Activated T-cell treated with anti-CD3 and anti-CD28 coated beads for 24 hours (primary cell): Measurements from ENCODE around the gene ZFYVE28.

Experiments used
- DNase-seq: peaks from one replicate; pipeline ENCODE4 v3.0.0-alpha.2; 2020; ENCODE audit warnings: low read depth

The ZFYVE28 gene

DNA sequence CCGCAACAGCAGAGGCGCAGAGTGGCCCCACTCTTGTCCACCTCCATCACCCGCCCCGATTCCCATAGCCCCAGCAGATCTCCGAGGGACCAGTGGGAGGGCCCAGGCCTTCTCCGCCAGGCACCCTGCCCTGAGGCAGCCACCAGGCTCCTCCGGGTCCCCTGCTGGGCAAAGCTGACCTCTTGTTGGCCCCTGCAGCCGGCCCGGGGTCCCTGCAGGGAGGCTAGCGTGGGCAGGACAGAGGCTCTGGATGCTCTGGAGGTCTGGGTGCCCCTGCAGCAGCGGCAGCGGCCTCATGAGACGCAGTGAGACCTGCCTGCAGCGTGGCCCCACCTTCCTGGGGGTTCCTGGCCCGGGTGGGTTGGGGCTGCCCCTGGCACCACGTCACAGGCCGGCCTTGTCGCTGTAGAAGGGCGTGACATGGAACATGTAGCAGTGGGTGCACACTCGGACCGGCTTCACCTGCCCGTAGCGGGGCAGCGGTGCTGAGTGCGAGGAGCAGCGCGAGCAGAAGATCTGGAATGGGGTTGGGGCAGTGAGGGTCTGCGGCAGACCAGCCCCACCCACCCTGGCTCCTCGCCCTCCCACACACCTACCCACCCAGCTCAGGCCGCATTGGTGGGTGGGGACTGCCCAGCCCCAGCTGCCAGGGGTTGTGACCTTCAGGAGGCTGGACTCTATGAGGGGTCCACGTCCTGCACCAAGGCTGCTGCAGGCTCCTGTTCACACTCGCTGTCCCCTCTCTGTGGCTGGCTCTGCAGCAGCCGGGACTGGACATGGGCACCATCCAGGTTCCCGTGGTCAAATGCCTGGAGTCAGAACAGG, 147.9 kb downstream of the ZFYVE28 start:
- no peak for DNase-seq

- no peak for DNase-seq
Observed at GRCh38 chr4:2269618-2270163, 148.8 kb downstream of the ZFYVE28 start.

DNA sequence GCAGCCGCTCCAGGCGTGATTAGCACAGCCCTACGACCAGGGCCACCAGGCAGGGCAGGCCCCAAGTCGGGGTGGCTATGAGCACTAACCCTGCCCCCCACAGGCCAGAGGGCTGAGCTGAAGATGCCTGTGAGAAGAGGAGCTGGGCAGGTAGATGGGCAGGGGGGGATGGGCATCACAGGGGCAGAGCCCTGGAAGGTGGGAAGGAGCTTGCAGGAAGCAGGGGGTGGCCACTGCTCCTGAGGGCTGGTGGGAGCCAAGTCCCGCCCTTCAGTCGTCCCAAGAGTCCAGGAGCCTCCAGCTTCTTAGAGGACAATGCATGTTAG, 149.3 kb downstream of the ZFYVE28 start:
- no peak for DNase-seq

GRCh38 chr4:2268357-2269205, 149.9 kb downstream of the ZFYVE28 start:
- no peak for DNase-seq

DNA sequence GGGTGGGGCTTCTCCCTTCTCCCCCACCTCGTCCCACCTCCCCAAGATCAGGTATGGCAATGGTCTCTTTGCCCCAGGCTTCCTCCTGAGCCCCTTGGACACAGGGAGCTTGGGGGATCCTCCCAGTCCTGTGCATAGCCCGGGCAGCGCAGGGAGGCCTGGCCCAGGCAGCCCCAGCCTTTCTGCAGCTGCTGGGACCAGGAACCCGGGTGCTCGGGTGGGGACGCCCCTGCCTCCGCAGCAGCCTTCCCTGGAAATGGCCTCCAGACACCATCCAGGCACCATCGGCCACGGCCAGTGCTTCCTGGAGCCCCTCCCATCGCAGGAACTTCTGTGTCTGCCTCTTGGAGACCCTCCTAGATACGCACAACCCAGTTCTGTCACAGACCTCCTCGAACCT, 150.6 kb downstream of the ZFYVE28 start:
- DNase-seq = no peak

- no peak for DNase-seq
Observed at GRCh38 chr4:2267320-2267811, 151.1 kb downstream of the ZFYVE28 start.

- no peak for DNase-seq
Observed at GRCh38 chr4:2266821-2267220, 151.6 kb downstream of the ZFYVE28 start.

DNA sequence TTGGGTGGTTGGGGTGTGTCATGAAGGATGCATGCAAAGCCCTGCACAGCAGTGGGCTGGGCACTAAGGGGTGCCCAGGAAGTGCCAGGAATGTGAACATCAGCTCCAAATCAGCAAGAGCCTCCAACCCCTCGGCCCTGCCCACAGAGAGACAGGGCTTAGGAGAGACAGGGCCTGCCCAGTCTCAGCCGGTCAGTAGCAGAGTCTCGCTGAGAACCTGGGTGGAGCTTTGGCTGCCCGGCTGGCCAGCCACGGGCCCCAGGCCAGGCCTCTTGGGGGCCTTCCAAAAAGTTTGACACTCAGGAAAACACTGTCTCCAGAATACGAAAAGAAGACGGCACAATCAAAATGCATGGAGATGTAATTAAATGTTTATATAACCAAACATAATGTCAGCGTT, 152.3 kb downstream of the ZFYVE28 start:
- no peak for DNase-seq

GRCh38 chr4:2265113-2266110, 153.0 kb downstream of the ZFYVE28 start:
- no peak for DNase-seq

DNA sequence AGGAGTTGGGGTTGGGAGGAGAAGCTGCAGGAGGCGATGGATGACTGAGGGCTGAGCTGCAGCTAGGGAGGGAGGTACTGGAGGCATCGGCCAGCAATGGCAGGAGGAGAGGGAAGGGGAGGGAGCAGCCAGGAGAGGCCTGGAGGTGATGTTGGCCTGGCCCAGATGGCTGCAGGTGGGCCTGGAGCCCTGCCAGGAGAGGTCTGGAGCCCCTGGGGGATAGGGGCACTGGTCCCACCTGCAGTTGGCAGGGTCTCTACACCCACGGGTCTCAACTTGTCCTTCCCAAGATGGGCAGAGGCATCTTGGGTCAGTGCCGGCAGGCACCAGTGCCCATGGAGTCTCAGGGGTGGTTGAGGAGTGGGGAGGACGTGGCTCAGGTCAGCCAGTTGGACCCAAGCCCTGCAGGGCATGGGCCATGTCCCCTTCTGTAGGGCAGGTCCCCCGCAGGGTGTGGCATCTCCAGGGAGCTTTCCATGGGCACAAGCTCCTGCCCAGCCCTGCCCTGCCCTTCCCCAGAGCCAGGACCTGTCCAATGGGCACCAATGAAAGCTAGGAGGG, 153.9 kb downstream of the ZFYVE28 start:
- DNase-seq = no peak

DNA sequence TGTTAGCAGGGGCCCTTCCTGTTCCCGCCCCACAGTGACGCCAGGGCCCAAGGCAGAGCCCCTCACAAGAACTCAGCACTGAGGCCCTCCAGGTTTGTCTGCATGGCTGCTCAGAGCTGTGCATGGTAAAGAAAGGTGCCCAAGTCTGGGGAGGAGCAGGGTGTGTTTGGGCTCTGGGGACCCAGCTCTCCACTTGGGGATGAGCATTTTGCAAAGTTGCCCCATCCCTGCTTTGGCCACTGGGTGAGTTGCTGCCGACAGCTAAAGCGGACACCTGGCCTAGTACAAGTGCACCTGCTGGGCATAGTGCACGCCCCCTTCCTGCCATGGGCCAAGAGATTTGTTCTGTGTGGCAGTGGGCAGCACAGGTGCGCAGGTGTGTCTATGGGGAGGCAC, 154.5 kb downstream of the ZFYVE28 start:
- no peak for DNase-seq

- no peak for DNase-seq
Observed at GRCh38 chr4:2262944-2263250, 155.5 kb downstream of the ZFYVE28 start.

- DNase-seq = peak; percentile 97
Observed at GRCh38 chr4:2262145-2262943, 156.1 kb downstream of the ZFYVE28 start.

- DNase-seq = no peak
Observed at GRCh38 chr4:2261853-2262144, 156.6 kb downstream of the ZFYVE28 start, which contains the start of gene MXD4. Gene MXD4 (minus strand): TSS chr4:2262109. CDS start chr4:2261980, 129 bp downstream.

GRCh38 chr4:2261110-2261852, 157.2 kb downstream of the ZFYVE28 start:
- peak; percentile 39 for DNase-seq

DNA sequence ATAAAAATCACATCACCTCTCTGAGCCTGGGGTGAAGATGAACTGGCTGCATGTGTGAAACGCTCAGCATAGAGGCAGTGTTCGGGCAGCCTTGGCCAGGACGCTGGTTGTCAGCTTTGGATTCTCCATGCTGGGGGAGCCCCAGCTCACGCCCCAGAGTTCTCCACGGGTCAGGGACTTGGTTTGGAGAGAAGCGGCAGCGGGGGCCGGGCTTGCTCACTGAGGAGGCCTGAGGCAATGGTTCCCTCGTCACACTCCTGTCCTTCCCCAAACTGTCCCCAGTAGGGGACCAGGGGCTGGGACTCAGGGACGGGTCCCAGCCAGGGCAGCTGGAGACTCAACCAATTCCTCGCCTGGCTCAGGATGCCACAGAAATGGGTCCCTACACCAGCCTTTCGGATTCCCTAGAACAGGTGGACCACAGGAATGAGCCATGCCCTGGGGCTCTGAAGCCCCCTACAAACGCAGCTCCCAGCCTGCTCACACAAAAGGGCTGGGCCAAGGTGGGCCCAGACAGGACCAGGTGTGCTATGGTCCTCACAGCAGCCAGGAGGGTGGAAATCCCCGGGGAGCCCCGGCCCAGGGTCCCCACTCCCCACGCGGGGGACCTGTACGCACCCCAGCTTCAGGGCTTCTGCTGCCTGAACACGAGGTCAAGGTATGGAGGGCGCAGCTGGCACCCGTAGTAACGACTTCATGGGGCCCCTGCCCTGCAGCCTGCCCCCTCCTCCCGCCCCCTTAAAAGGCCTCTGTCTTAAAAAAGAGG, 157.9 kb downstream of the ZFYVE28 start:
- no peak for DNase-seq

- no peak for DNase-seq
Observed at GRCh38 chr4:2259541-2260343, 158.7 kb downstream of the ZFYVE28 start.

- no peak for DNase-seq
Observed at GRCh38 chr4:2259036-2259540, 159.4 kb downstream of the ZFYVE28 start.
